T-cell (primary cell): Measurements from ENCODE around the gene NISCH. TPM values are rescaled to one million over a fixed set of nuclear protein-coding genes. Genes with fewer than 3 reads are reported as not detected.

Experiments used
- ATAC-seq, 4 experiments: fragments of 200-7000 bp in 3 of 4; fragments of 150-1000 bp in 1 of 4; cut with Tn5 transposase; replicated peaks in 1 of 4; 1 replicate in 3 of 4; 2 replicates in 1 of 4; pipeline ENCODE4 v1.10.0; 2021; ENCODE audit warnings: moderate library complexity in 3 of 4, mild to moderate bottlenecking in 2 of 4, moderate number of reproducible peaks in 1 of 4
- CTCF ChIA-PET, 2 donors: fragments of 300-600 bp; sonication (Branson Sonifier 250); formaldehyde crosslinking; loops; one replicate each; lab custom pipeline; 2022; ENCODE audit warnings: antibody characterized with exemption in 2 of 2; lab: Charles Lee
- POLR2A ChIA-PET, 2 donors: fragments of 300-600 bp; sonication (Branson Sonifier 250); formaldehyde crosslinking; loops; one replicate each; lab custom pipeline; 2022; ENCODE audit warnings: antibody characterized with exemption in 2 of 2; lab: Charles Lee
- DNase-seq, 35 experiments: peaks; one replicate each; pipeline versions ENCODE4 v3.0.0 to v3.0.0-alpha.2; 2013 to 2023
- H3K27ac ChIP-seq: one replicate; pipeline ENCODE4 v1.5.1; 2013; ENCODE audit warnings: low read length
- H3K27me3 ChIP-seq, 2 experiments: replicated peaks in 1 of 2; 1 replicate in 1 of 2; 2 replicates in 1 of 2; pipeline versions ENCODE4 v1.6.1 to v1.7.0; 2013; ENCODE audit warnings: low read length in 1 of 2, mixed read lengths in 1 of 2; ENCODE audit not compliant: control insufficient read depth in 2 of 2, insufficient read depth in 2 of 2; ENCODE audit errors: extremely low read depth in 1 of 2
- H3K36me3 ChIP-seq, 2 donors: 1 replicate in 1 of 2; 2 replicates in 1 of 2; pipeline versions ENCODE4 v1.6.1 to v1.7.0; 2013; ENCODE audit warnings: low read length in 1 of 2; ENCODE audit not compliant: control insufficient read depth in 2 of 2, insufficient read depth in 1 of 2; ENCODE audit errors: extremely low read depth in 1 of 2
- H3K4me1 ChIP-seq, 2 experiments: 1 replicate in 1 of 2; 2 replicates in 1 of 2; pipeline versions ENCODE4 v1.6.1 to v1.7.0; 2013; ENCODE audit warnings: low read length in 2 of 2, mixed read lengths in 1 of 2; ENCODE audit not compliant: insufficient read depth in 2 of 2, control insufficient read depth in 1 of 2; ENCODE audit errors: extremely low read depth in 1 of 2
- H3K4me3 ChIP-seq, 2 donors: 1 replicate in 1 of 2; 2 replicates in 1 of 2; pipeline versions ENCODE4 v1.5.1 to v1.7.0; 2013; ENCODE audit warnings: mild to moderate bottlenecking in 2 of 2, low read length in 1 of 2, moderate library complexity in 1 of 2; ENCODE audit not compliant: control insufficient read depth in 1 of 2; ENCODE audit errors: extremely low read depth in 1 of 2
- H3K9me3 ChIP-seq: 2 replicates; pipeline ENCODE4 v1.7.0; 2013
- H3K27ac Mint-ChIP-seq, 2 donors: one replicate each; pipeline ENCODE4 v1.8.0; 2020 to 2021; ENCODE audit warnings: mild to moderate bottlenecking in 2 of 2, mixed read lengths in 2 of 2
- H3K27me3 Mint-ChIP-seq, 2 donors: one replicate each; pipeline ENCODE4 v1.8.0; 2021 to 2022; ENCODE audit warnings: mixed read lengths in 2 of 2
- H3K36me3 Mint-ChIP-seq: one replicate; pipeline ENCODE4 v1.8.0; 2021; ENCODE audit warnings: mixed read lengths
- H3K4me1 Mint-ChIP-seq, 3 donors: one replicate each; pipeline ENCODE4 v1.8.0; 2020 to 2022; ENCODE audit warnings: mixed read lengths in 3 of 3, mild to moderate bottlenecking in 1 of 3
- H3K4me3 Mint-ChIP-seq, 3 donors: one replicate each; pipeline ENCODE4 v1.8.0; 2020 to 2022; ENCODE audit warnings: mild to moderate bottlenecking in 3 of 3, mixed read lengths in 3 of 3, moderate library complexity in 3 of 3
- H3K9me3 Mint-ChIP-seq, 3 donors: one replicate each; pipeline ENCODE4 v1.8.0; 2020 to 2022; ENCODE audit warnings: mixed read lengths in 3 of 3
- WGBS: methylation state at CpG from one replicate; pipeline ENCODE4 v1.1.5; 2013; ENCODE audit warnings: missing lambda C conversion rate; ENCODE audit not compliant: insufficient coverage; 5-methylcytosine and 5-hydroxymethylcytosine counted together
- total RNA-seq, 35 experiments: library from RNA in 6 of 35; stranded (reverse) in 6 of 35; fragments of 120-200 nt in 1 of 35; gene quantifications; one replicate each; pipeline versions ENCODE4 v1.2.1 to v1.2.4 and lab custom pipeline; 2013 to 2026

Gene NISCH
- total RNA-seq, 5 donors from 2014 or later (not counting 1 experiment from before 2014, with no cell fraction given): 152 to 171 (median 157) TPM

- no peak overlapping the region for H3K4me3 ChIP-seq
- no peaks in the 10 kb centered on the region for H3K36me3 ChIP-seq
- POLR2A ChIA-PET: no interaction called here
- Mint-ChIP-seq H3K4me3 (no peak overlapping the region), H3K4me1 (no peaks in the 10 kb centered on the region), H3K27ac (no peak overlapping the region), H3K36me3 (no peaks in the 10 kb centered on the region), H3K27me3 (no peaks in the 10 kb centered on the region), H3K9me3 (no peaks in the 10 kb centered on the region)
- H3K27ac ChIP-seq: no peak overlapping the region
- no peak for DNase-seq
- no peaks in the 10 kb centered on the region for H3K27me3 ChIP-seq
- CTCF ChIA-PET: no interaction called here
- no peaks in the 10 kb centered on the region for H3K4me1 ChIP-seq
- no peaks in the 10 kb centered on the region for H3K9me3 ChIP-seq
- 89% methylated on average over 13 of the region's 19 CpGs for WGBS
- ATAC-seq: no peak
Observed at GRCh38 chr3:52516509-52517195, 61.2 kb downstream of the NISCH start.

DNA sequence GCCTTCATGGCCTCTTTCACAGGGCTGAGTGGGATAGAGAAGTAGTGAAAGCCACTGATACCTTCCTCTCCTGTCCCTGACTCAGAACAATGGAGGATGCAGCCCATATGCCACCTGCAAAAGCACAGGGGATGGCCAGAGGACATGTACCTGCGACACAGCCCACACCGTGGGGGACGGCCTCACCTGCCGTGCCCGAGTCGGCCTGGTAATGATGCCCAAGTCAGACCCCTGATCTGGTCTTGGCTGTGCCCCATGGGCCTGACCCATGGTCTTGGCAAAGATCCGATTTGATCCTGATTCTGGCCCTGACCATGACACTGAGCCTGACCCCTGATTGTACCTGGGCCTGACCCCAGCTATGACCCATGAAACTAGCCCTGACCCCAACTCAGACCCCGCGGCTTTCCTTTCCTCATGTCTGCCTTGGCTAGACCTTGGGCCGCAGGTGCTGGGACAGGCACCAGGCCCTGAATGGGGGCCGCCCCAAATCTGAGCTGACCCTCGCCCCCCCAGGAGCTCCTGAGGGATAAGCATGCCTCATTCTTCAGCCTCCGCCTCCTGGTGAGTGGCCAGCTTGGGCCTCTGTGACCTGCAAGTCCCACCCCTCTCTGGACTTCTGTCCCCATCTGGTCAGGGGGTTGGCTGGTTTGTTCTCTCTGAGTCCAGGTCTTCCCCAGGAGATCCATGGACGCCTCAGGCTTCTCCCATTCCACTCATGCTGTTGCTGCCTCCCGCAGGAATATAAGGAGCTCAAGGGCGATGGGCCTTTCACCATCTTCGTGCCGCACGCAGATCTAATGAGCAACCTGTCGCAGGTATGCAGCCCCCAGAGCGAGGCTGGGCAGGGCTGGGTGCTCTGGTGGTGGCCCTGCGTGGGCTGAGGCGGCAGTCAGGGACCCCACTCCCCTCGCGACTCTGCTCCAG is 62.7 kb downstream of the NISCH start:
- no peaks in the 10 kb centered on the region for H3K9me3 Mint-ChIP-seq
- Histone ChIP-seq H3K27me3 (no peaks in the 10 kb centered on the region), H3K27ac (no peak overlapping the region), H3K36me3 (no peaks in the 10 kb centered on the region), H3K9me3 (no peaks in the 10 kb centered on the region), H3K4me1 (no peaks in the 10 kb centered on the region), H3K4me3 (no peak overlapping the region)
- 91% methylated on average over 22 of the region's 25 CpGs for WGBS
- H3K4me1 Mint-ChIP-seq: no peaks in the 10 kb centered on the region
- CTCF ChIA-PET: no interaction called here
- ATAC-seq (no peak), DNase-seq (no peak)
- POLR2A ChIA-PET: no interaction called here
- no peaks in the 10 kb centered on the region for H3K36me3 Mint-ChIP-seq
- H3K27me3 Mint-ChIP-seq: no peaks in the 10 kb centered on the region
- H3K27ac Mint-ChIP-seq: no peak overlapping the region
- no peak overlapping the region for H3K4me3 Mint-ChIP-seq

DNA sequence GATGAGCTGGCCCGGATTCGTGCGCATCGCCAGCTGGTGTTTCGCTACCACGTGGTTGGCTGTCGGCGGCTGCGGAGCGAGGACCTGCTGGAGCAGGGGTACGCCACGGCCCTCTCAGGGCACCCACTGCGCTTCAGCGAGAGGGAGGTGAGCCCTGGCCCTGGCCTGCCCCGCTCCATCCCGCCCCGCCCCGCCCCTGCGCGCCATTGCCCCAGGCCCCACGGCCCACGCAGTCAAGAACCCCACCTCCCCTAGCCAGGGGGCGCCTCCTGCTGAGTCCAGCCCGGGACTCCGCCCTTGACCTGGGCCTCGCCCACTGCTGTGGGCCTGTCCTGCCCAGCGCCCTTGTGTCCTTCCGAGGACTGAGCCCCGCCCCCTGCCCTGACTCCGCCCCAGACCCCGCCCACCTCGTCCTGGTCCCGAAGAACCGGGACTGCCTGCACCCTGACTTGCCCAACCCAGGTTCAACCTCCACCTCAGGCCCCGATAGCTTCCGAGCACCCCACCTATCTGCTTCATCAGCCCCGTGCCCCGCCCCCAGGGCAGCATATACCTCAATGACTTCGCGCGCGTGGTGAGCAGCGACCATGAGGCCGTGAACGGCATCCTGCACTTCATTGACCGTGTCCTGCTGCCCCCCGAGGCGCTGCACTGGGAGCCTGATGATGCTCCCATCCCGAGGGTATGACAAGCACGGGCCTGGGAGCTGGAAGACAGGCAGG is 63.5 kb downstream of the NISCH start:
- DNase-seq (no peak), ATAC-seq (no peak)
- Mint-ChIP-seq H3K27ac (no peak overlapping the region), H3K9me3 (no peaks in the 10 kb centered on the region), H3K4me3 (no peak overlapping the region), H3K4me1 (no peaks in the 10 kb centered on the region), H3K36me3 (no peaks in the 10 kb centered on the region), H3K27me3 (no peaks in the 10 kb centered on the region)
- H3K4me1 ChIP-seq: no peaks in the 10 kb centered on the region
- H3K27ac ChIP-seq: no peak overlapping the region
- CTCF ChIA-PET: no interaction called here
- H3K4me3 ChIP-seq: no peak overlapping the region
- WGBS: 92% methylated on average over 42 of the region's 50 CpGs
- H3K36me3 ChIP-seq: no peaks in the 10 kb centered on the region
- H3K27me3 ChIP-seq: no peaks in the 10 kb centered on the region
- H3K9me3 ChIP-seq: no peaks in the 10 kb centered on the region
- POLR2A ChIA-PET: no interaction called here

- H3K9me3 Mint-ChIP-seq: no peaks in the 10 kb centered on the region
- H3K4me1 ChIP-seq: no peaks in the 10 kb centered on the region
- H3K9me3 ChIP-seq: no peaks in the 10 kb centered on the region
- H3K27me3 ChIP-seq: no peaks in the 10 kb centered on the region
- H3K36me3 ChIP-seq: no peaks in the 10 kb centered on the region
- no peaks in the 10 kb centered on the region for H3K36me3 Mint-ChIP-seq
- DNase-seq (no peak), ATAC-seq (no peak)
- H3K4me3 ChIP-seq: no peak overlapping the region
- ChIA-PET POLR2A (no interaction called here), CTCF (no interaction called here)
- no peak overlapping the region for H3K4me3 Mint-ChIP-seq
- H3K27ac ChIP-seq: no peak overlapping the region
- no peaks in the 10 kb centered on the region for H3K27me3 Mint-ChIP-seq
- H3K4me1 Mint-ChIP-seq: no peaks in the 10 kb centered on the region
- no peak overlapping the region for H3K27ac Mint-ChIP-seq
- WGBS: 91% methylated on average over 21 of the region's 22 CpGs
Observed at GRCh38 chr3:52519445-52520140, 64.2 kb downstream of the NISCH start.

DNA sequence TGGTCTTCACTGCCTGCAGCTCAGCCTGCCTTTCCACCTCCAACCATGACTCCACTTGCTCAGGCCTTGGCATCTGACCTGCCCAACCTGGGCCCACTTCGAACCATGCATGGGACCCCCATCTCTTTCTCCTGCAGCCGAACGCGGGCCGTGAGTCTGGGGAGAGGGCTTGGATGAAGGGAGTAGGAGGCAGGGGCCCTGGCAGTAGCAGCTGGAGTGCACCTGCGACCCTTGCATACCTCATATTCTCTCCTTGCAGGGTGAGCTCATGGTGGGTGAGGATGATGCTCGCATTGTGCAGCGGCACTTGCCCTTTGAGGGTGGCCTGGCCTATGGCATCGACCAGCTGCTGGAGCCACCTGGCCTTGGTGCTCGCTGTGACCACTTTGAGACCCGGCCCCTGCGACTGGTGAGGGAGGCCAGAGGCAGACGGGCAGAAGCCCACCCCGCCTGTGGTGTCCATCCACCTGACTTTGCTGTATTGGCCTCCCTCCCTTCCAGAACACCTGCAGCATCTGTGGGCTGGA is 64.8 kb downstream of the NISCH start:
- Histone ChIP-seq H3K4me1 (no peaks in the 10 kb centered on the region), H3K27me3 (no peaks in the 10 kb centered on the region), H3K4me3 (no peak overlapping the region), H3K9me3 (no peaks in the 10 kb centered on the region), H3K27ac (no peak overlapping the region), H3K36me3 (no peaks in the 10 kb centered on the region)
- 70% methylated on average over 8 of the region's 14 CpGs for WGBS
- ChIA-PET CTCF (interaction anchor here in 1 of 2 donors (0.6 kb wide), 1 partner anchor 238 kb away, joined by 3 read pairs; no protein-coding TSS in a partner anchor), POLR2A (interaction anchor here in 1 of 2 donors (0.7 kb wide), 1 partner anchor 170 kb away, joined by 6 read pairs; no protein-coding TSS in a partner anchor)
- Mint-ChIP-seq H3K36me3 (no peaks in the 10 kb centered on the region), H3K4me1 (no peaks in the 10 kb centered on the region), H3K9me3 (no peaks in the 10 kb centered on the region), H3K4me3 (no peak overlapping the region), H3K27ac (no peak overlapping the region), H3K27me3 (no peaks in the 10 kb centered on the region)
- ATAC-seq: no peak
- DNase-seq: no peak
